Measurements from ENCODE around the gene TLE4. TPM values are rescaled to one million over a fixed set of nuclear protein-coding genes. Genes with fewer than 3 reads are reported as not detected.

The TLE4 gene
- total RNA-seq, 1 experiment from 2014 or later = 29.1 TPM

GRCh38 chr9:79663878-79664277 is 92.1 kb downstream of the TLE4 start:
- no peak for DNase-seq (ENCODE audit: low read depth)

- no peak for DNase-seq (ENCODE audit: low read depth)
Measured at GRCh38 chr9:79664375-79664831, 92.6 kb downstream of the TLE4 start.

- no peak for DNase-seq (ENCODE audit: low read depth)
Measured at GRCh38 chr9:79665369-79665768, 93.6 kb downstream of the TLE4 start.

GRCh38 chr9:79665931-79666330 is 94.2 kb downstream of the TLE4 start:
- DNase-seq (ENCODE audit: low read depth) = no peak

GRCh38 chr9:79667120-79667519 is 95.4 kb downstream of the TLE4 start:
- no peak for DNase-seq (ENCODE audit: low read depth)

- DNase-seq (ENCODE audit: low read depth) = no peak
Measured at GRCh38 chr9:79667817-79668436, 96.2 kb downstream of the TLE4 start.

GRCh38 chr9:79668956-79669355 is 97.2 kb downstream of the TLE4 start:
- no peak for DNase-seq (ENCODE audit: low read depth)

- no peak for DNase-seq (ENCODE audit: low read depth)
Measured at GRCh38 chr9:79670269-79670961, 98.7 kb downstream of the TLE4 start.

GRCh38 chr9:79671558-79671957 is 99.8 kb downstream of the TLE4 start:
- no peak for DNase-seq (ENCODE audit: low read depth)

GRCh38 chr9:79672236-79672635 is 100.5 kb downstream of the TLE4 start:
- DNase-seq (ENCODE audit: low read depth) = no peak

GRCh38 chr9:79672891-79673290 is 101.1 kb downstream of the TLE4 start:
- DNase-seq (ENCODE audit: low read depth) = no peak

GRCh38 chr9:79673614-79674013 is 101.8 kb downstream of the TLE4 start:
- DNase-seq (ENCODE audit: low read depth) = no peak

GRCh38 chr9:79674052-79674777 is 102.5 kb downstream of the TLE4 start:
- no peak for DNase-seq (ENCODE audit: low read depth)

GRCh38 chr9:79681576-79681975 is 109.8 kb downstream of the TLE4 start:
- DNase-seq (ENCODE audit: low read depth) = no peak

- DNase-seq (ENCODE audit: low read depth) = peak; percentile 10
Measured at GRCh38 chr9:79682076-79682736, 110.4 kb downstream of the TLE4 start.

GRCh38 chr9:79684059-79684458 is 112.3 kb downstream of the TLE4 start:
- DNase-seq (ENCODE audit: low read depth) = no peak

- DNase-seq (ENCODE audit: low read depth) = no peak
Measured at GRCh38 chr9:79684711-79685575, 113.2 kb downstream of the TLE4 start.

- no peak for DNase-seq (ENCODE audit: low read depth)
Measured at GRCh38 chr9:79685577-79685976, 113.8 kb downstream of the TLE4 start.

- DNase-seq (ENCODE audit: low read depth) = peak; percentile 89
Measured at GRCh38 chr9:79686381-79687130, 114.8 kb downstream of the TLE4 start.

GRCh38 chr9:79687131-79687447 is 115.3 kb downstream of the TLE4 start:
- peak; percentile 23 for DNase-seq (ENCODE audit: low read depth)

- DNase-seq (ENCODE audit: low read depth) = no peak
Measured at GRCh38 chr9:79688363-79688762, 116.6 kb downstream of the TLE4 start.
